IMR-90 (cell line): Measurements from ENCODE around the gene CRYGS. TPM values are rescaled to one million over a fixed set of nuclear protein-coding genes. Genes with fewer than 3 reads are reported as not detected.

Source experiments
- ATAC-seq: fragments of 200-7000 bp; cut with Tn5 transposase; 2 replicates; pipeline ENCODE4 v1.9.1; 2020; ENCODE audit warnings: low read depth, mild to moderate bottlenecking, moderate library complexity
- BruUV-seq: library from RNA; stranded (reverse); fragments of 400-500 nt; replicated peaks from 2 replicates; lab custom pipeline; 2021; lab: Mats Ljungman, UMichigan
- CTCF ChIA-PET: fragments of 300-600 bp; formaldehyde crosslinking; extraction: SDS; loops from one replicate; lab custom pipeline; 2021; ENCODE audit warnings: antibody characterized with exemption; lab: Yijun Ruan, JAX
- POLR2A ChIA-PET: fragments of 300-600 bp; sonication (Branson Sonifier 250); formaldehyde crosslinking; loops from one replicate; lab custom pipeline; 2022; ENCODE audit warnings: antibody characterized with exemption; ENCODE audit not compliant: unreplicated experiment; lab: Charles Lee
- DNase-seq: peaks from one replicate; pipeline ENCODE4 v3.0.0; 2013
- H2AFZ ChIP-seq: replicated peaks from 2 replicates; pipeline ENCODE3; 2013; ENCODE audit warnings: low read length, mild to moderate bottlenecking; ENCODE audit not compliant: poor library complexity
- H2AK5ac ChIP-seq: 2 replicates; pipeline ENCODE4 v1.6.1; 2013; ENCODE audit warnings: low read depth, low read length, inconsistent platforms
- H2AK9ac ChIP-seq: replicated peaks from 2 replicates; pipeline ENCODE3; 2013; ENCODE audit warnings: mild to moderate bottlenecking, low read depth, low read length, moderate library complexity; ENCODE audit not compliant: poor library complexity
- H2BK120ac ChIP-seq: 2 replicates; pipeline ENCODE4 v1.6.1; 2013; ENCODE audit warnings: low read depth, low read length, inconsistent platforms
- H2BK15ac ChIP-seq: 3 replicates; pipeline ENCODE4 v1.6.1; 2013; ENCODE audit warnings: low read depth, low read length, inconsistent platforms
- H2BK20ac ChIP-seq: 2 replicates; pipeline ENCODE4 v1.6.1; 2013; ENCODE audit warnings: low read depth, mild to moderate bottlenecking, inconsistent platforms, low read length, moderate library complexity
- H2BK5ac ChIP-seq: 2 replicates; pipeline ENCODE4 v1.6.1; 2013; ENCODE audit warnings: mild to moderate bottlenecking, low read depth, low read length, inconsistent platforms; ENCODE audit not compliant: poor library complexity, severe bottlenecking
- H3K14ac ChIP-seq: replicated peaks from 2 replicates; pipeline ENCODE4 v1.6.1; 2013; ENCODE audit warnings: low read depth, low read length, inconsistent platforms
- H3K18ac ChIP-seq: 2 replicates; pipeline ENCODE4 v1.6.1; 2013; ENCODE audit warnings: low read depth, low read length, control low read depth
- H3K23ac ChIP-seq: 2 replicates; pipeline ENCODE4 v1.6.1; 2013; ENCODE audit warnings: low read depth, low read length, inconsistent platforms
- H3K27ac ChIP-seq: 2 replicates; pipeline ENCODE4 v1.5.1; 2013; ENCODE audit warnings: mild to moderate bottlenecking, control low read depth, low read length; ENCODE audit not compliant: insufficient read depth
- H3K27me3 ChIP-seq: 2 replicates; pipeline ENCODE4 v1.6.1; 2013; ENCODE audit warnings: low read length; ENCODE audit not compliant: control insufficient read depth, insufficient read depth
- H3K36me3 ChIP-seq: 2 replicates; pipeline ENCODE4 v1.6.1; 2013; ENCODE audit warnings: low read length, mixed read lengths; ENCODE audit not compliant: control insufficient read depth, insufficient read depth
- H3K4ac ChIP-seq: 2 replicates; pipeline ENCODE4 v1.6.1; 2013; ENCODE audit warnings: low read depth, low read length, inconsistent platforms
- H3K4me1 ChIP-seq: 2 replicates; pipeline ENCODE4 v1.6.1; 2013; ENCODE audit warnings: low read length, mixed read lengths; ENCODE audit not compliant: control insufficient read depth, insufficient read depth
- H3K4me2 ChIP-seq: 2 replicates; pipeline ENCODE4 v1.6.1; 2013; ENCODE audit warnings: low read depth, mild to moderate bottlenecking, control low read depth, low read length, moderate library complexity
- H3K4me3 ChIP-seq: 2 replicates; pipeline ENCODE4 v1.5.1; 2013; ENCODE audit warnings: low read depth, mild to moderate bottlenecking, control low read depth, low read length, moderate library complexity; ENCODE audit not compliant: insufficient read depth
- H3K56ac ChIP-seq: 2 replicates; pipeline ENCODE4 v1.6.1; 2013; ENCODE audit warnings: low read length, inconsistent platforms; ENCODE audit not compliant: insufficient read depth; ENCODE audit errors: extremely low read depth
- H3K79me1 ChIP-seq, 2 experiments: 2 replicates each; pipeline ENCODE4 v1.6.1; 2013; ENCODE audit warnings: low read length in 2 of 2, inconsistent platforms in 1 of 2, low read depth in 1 of 2
- H3K9ac ChIP-seq: 2 replicates; pipeline ENCODE4 v1.6.1; 2013; ENCODE audit warnings: low read depth, low read length, control low read depth
- H3K9me1 ChIP-seq: 2 replicates; pipeline ENCODE4 v1.6.1; 2013; ENCODE audit warnings: low read length, inconsistent platforms; ENCODE audit not compliant: insufficient read depth
- H3K9me3 ChIP-seq: 2 replicates; pipeline ENCODE4 v1.6.1; 2013; ENCODE audit warnings: low read length; ENCODE audit not compliant: control insufficient read depth, insufficient read depth
- H4K20me1 ChIP-seq: 2 replicates; pipeline ENCODE4 v1.6.1; 2013; ENCODE audit warnings: low read length, inconsistent platforms; ENCODE audit not compliant: insufficient read depth
- H4K5ac ChIP-seq: 2 replicates; pipeline ENCODE4 v1.6.1; 2013; ENCODE audit warnings: mild to moderate bottlenecking, low read depth, low read length, control low read depth
- H4K8ac ChIP-seq, 2 experiments: 2 replicates each; pipeline ENCODE4 v1.6.1; 2013; ENCODE audit warnings: low read depth in 2 of 2, low read length in 2 of 2, control low read depth in 1 of 2, inconsistent platforms in 1 of 2
- H4K91ac ChIP-seq: 2 replicates; pipeline ENCODE4 v1.6.1; 2013; ENCODE audit warnings: low read depth, low read length, inconsistent platforms; ENCODE audit not compliant: insufficient read depth
- BHLHE40 ChIP-seq: fragments of 150-350 bp; IDR thresholded peaks from 2 replicates; pipeline ENCODE4 v1.6.1; 2016; ENCODE audit warnings: mild to moderate bottlenecking, low read depth, low read length
- CEBPB ChIP-seq: IDR thresholded peaks from 2 replicates; pipeline ENCODE4 v1.6.1; 2012; ENCODE audit warnings: low read depth, low read length, improper control_type of control experiment
- CHD1 ChIP-seq: IDR thresholded peaks from 2 replicates; pipeline ENCODE4 v1.6.1; 2012; ENCODE audit warnings: low read depth, low read length, improper control_type of control experiment
- FOS ChIP-seq: fragments of 150-350 bp; IDR thresholded peaks from 2 replicates; pipeline ENCODE4 v1.6.1; 2016; ENCODE audit warnings: low read depth, low read length
- MAFK ChIP-seq: IDR thresholded peaks from 2 replicates; pipeline ENCODE4 v1.6.1; 2012; ENCODE audit warnings: low read depth, low read length, improper control_type of control experiment
- MAZ ChIP-seq: IDR thresholded peaks from 2 replicates; pipeline ENCODE4 v1.6.1; 2012; ENCODE audit warnings: low read depth, mild to moderate bottlenecking, low read length, improper control_type of control experiment, moderate library complexity, borderline replicate concordance
- MXI1 ChIP-seq: IDR thresholded peaks from 2 replicates; pipeline ENCODE4 v1.6.1; 2012; ENCODE audit warnings: low read depth, mild to moderate bottlenecking, low read length, moderate library complexity, borderline replicate concordance
- NFE2L2 ChIP-seq: fragments of 150-350 bp; IDR thresholded peaks from 2 replicates; pipeline ENCODE4 v1.6.1; 2016; ENCODE audit warnings: low read depth, mild to moderate bottlenecking, low read length
- POLR2A ChIP-seq: IDR thresholded peaks from 2 replicates; pipeline ENCODE4 v1.6.1; 2012; ENCODE audit warnings: mild to moderate bottlenecking, low read depth, low read length
- RAD21 ChIP-seq: IDR thresholded peaks from 2 replicates; pipeline ENCODE4 v1.6.1; 2012; ENCODE audit warnings: low read length, improper control_type of control experiment
- RFX5 ChIP-seq: IDR thresholded peaks from 2 replicates; pipeline ENCODE4 v1.8.0; 2012; ENCODE audit warnings: low read depth, mild to moderate bottlenecking, low read length, moderate library complexity
- SMC3 ChIP-seq: fragments of 150-350 bp; IDR thresholded peaks from 2 replicates; pipeline ENCODE4 v1.6.1; 2016; ENCODE audit warnings: low read depth, mild to moderate bottlenecking, antibody characterized with exemption, low read length, moderate library complexity
- WGBS, 2 experiments: methylation state at CpG; one replicate each; pipeline versions ENCODE4 v1.1.5 to v1.1.7; 2013; ENCODE audit warnings: missing lambda C conversion rate in 2 of 2; ENCODE audit not compliant: insufficient read length in 1 of 2; ENCODE audit errors: extremely low coverage in 2 of 2; 5-methylcytosine and 5-hydroxymethylcytosine counted together
- dilution Hi-C: fragments of 300-500 bp; cut with HindIII; formaldehyde crosslinking; loops from one replicate; pipeline ENCODE4 v1.14.3; 2018; ENCODE audit warnings: low sequenced_read_pairs; ENCODE audit not compliant: unreplicated experiment
- in situ Hi-C: fragments of 300-500 bp; cut with MboI; formaldehyde crosslinking; loops from 3 replicates; pipeline ENCODE4 v1.14.3; 2019; ENCODE audit warnings: low sequenced_read_pairs, inconsistent platforms, mixed read lengths
- intact Hi-C: fragments of 100-400 bp; cut with micrococcal nuclease; formaldehyde crosslinking; loops from 2 replicates; pipeline ENCODE4 v1.10.0; 2022
- polyA plus RNA-seq, 3 experiments: library from polyadenylated mRNA; depleted of rRNA; stranded (reverse); fragments of >200 nt; gene quantifications; 2 replicates each; pipeline ENCODE4 v1.2.3, GENCODE V29; 2012; ENCODE audit warnings: low replicate concordance in 1 of 3
- total RNA-seq: library from RNA; depleted of rRNA; stranded (reverse); fragments of >200 nt; gene quantifications from 2 replicates; pipeline ENCODE4 v1.2.3, GENCODE V29; 2012
- TF ChIP-seq, protein P1 (sequence below): fragments of 150-350 bp; IDR thresholded peaks from 2 replicates; pipeline ENCODE4 v1.6.1; 2016; ENCODE audit warnings: low read depth, mild to moderate bottlenecking, low read length, moderate library complexity, borderline replicate concordance
- TF ChIP-seq, protein P2 (sequence below): conservative IDR thresholded peaks from 2 replicates; pipeline ENCODE4 v1.5.1; 2012; ENCODE audit warnings: mild to moderate bottlenecking, low read depth, low read length, improper control_type of control experiment
- TF ChIP-seq, protein P3 (sequence below): fragments of 150-350 bp; IDR thresholded peaks from 2 replicates; pipeline ENCODE4 v1.6.1; 2017; ENCODE audit warnings: mild to moderate bottlenecking, antibody characterized with exemption, low read length, low read depth

The CRYGS gene
- total and polyA plus RNA-seq, 2 of the 4 experiments (the other 2 are of a cell fraction), result 0.36 to 2.1 TPM

DNA sequence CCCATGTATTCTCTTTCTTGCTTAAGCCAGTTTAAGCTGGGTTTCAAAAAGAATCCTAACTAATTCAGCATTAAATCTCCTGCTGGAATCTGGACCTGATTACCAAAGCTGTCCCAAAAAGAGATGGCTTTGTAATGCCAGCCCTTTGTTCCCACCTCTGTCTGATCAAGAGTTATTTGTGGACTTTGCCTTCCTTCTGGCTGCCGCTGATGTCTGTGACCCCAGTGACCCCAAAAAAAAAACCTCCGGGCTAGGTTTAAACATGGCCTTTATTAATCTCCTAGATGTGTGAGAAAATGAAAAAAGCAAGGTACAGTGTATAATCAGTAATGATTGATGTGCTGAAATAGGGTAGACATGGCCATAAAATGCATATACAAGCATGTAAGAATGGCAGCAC lies 20.7 kb downstream of the CRYGS start:
- no peak overlapping the region for H3K4me3 ChIP-seq
- no peaks in the 10 kb centered on the region for H3K36me3 ChIP-seq
- peaks cover 32% of the 10 kb centered on the region for H3K27me3 ChIP-seq
- dilution Hi-C loops (no loop called here), intact Hi-C loops (no loop called here), in situ Hi-C loops (no loop called here)
- ChIA-PET CTCF (interaction anchor here (0.8 kb wide), 1 partner anchor 17 kb away, joined by 3 read pairs; no protein-coding TSS in a partner anchor), POLR2A (no interaction called here)
- H3K4ac ChIP-seq, result no peak overlapping the region
- no peak overlapping the region for H3K4me2 ChIP-seq
- no peak for DNase-seq
- no CpG with 5 or more reads among the region's 2 CpGs for WGBS, 2 experiments
- no peak overlapping the region for H3K14ac ChIP-seq
- no peaks in the 10 kb centered on the region for H3K79me1 ChIP-seq
- H2BK20ac ChIP-seq, result no peak overlapping the region
- no peaks in the 10 kb centered on the region for H3K4me1 ChIP-seq
- no peak for TF ChIP-seq MAZ
- TF ChIP-seq, protein P1, sequence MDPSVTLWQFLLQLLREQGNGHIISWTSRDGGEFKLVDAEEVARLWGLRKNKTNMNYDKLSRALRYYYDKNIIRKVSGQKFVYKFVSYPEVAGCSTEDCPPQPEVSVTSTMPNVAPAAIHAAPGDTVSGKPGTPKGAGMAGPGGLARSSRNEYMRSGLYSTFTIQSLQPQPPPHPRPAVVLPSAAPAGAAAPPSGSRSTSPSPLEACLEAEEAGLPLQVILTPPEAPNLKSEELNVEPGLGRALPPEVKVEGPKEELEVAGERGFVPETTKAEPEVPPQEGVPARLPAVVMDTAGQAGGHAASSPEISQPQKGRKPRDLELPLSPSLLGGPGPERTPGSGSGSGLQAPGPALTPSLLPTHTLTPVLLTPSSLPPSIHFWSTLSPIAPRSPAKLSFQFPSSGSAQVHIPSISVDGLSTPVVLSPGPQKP, result no peak
- TF ChIP-seq POLR2A, result no peak
- TF ChIP-seq, protein P2, sequence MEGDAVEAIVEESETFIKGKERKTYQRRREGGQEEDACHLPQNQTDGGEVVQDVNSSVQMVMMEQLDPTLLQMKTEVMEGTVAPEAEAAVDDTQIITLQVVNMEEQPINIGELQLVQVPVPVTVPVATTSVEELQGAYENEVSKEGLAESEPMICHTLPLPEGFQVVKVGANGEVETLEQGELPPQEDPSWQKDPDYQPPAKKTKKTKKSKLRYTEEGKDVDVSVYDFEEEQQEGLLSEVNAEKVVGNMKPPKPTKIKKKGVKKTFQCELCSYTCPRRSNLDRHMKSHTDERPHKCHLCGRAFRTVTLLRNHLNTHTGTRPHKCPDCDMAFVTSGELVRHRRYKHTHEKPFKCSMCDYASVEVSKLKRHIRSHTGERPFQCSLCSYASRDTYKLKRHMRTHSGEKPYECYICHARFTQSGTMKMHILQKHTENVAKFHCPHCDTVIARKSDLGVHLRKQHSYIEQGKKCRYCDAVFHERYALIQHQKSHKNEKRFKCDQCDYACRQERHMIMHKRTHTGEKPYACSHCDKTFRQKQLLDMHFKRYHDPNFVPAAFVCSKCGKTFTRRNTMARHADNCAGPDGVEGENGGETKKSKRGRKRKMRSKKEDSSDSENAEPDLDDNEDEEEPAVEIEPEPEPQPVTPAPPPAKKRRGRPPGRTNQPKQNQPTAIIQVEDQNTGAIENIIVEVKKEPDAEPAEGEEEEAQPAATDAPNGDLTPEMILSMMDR, result no peak
- TF ChIP-seq BHLHE40, result no peak
- no peak for TF ChIP-seq FOS
- TF ChIP-seq MAFK, result no peak
- no peak for TF ChIP-seq SMC3
- TF ChIP-seq MXI1, result no peak
- no peak for TF ChIP-seq RFX5
- TF ChIP-seq, protein P3, sequence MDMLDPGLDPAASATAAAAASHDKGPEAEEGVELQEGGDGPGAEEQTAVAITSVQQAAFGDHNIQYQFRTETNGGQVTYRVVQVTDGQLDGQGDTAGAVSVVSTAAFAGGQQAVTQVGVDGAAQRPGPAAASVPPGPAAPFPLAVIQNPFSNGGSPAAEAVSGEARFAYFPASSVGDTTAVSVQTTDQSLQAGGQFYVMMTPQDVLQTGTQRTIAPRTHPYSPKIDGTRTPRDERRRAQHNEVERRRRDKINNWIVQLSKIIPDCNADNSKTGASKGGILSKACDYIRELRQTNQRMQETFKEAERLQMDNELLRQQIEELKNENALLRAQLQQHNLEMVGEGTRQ, result no peak
- TF ChIP-seq CHD1, result no peak
- no peak for TF ChIP-seq NFE2L2
- no peak for TF ChIP-seq RAD21
- no peak for TF ChIP-seq CEBPB
- no peak overlapping the region for H3K23ac ChIP-seq
- H3K9me3 ChIP-seq, result no peaks in the 10 kb centered on the region
- no peak overlapping the region for H3K56ac ChIP-seq
- H4K20me1 ChIP-seq, result no peaks in the 10 kb centered on the region
- H2AFZ ChIP-seq, result no peak overlapping the region
- H3K9me1 ChIP-seq, result no peaks in the 10 kb centered on the region
- no peak for ATAC-seq
- BruUV-seq, result no TSS peak
- no peak overlapping the region for H3K18ac ChIP-seq
- H2BK120ac ChIP-seq, result no peak overlapping the region
- H2AK5ac ChIP-seq, result no peak overlapping the region
- H3K9ac ChIP-seq, result no peak overlapping the region
- H2AK9ac ChIP-seq, result no peak overlapping the region
- no peak overlapping the region for H3K27ac ChIP-seq
- H4K91ac ChIP-seq, result no peak overlapping the region
- H2BK15ac ChIP-seq, result no peak overlapping the region
- H4K5ac ChIP-seq, result no peak overlapping the region
- no peak overlapping the region for H4K8ac ChIP-seq
- H2BK5ac ChIP-seq, result no peak overlapping the region
